Suppressor macrophage (primary cell): Measurements from ENCODE around the gene RAB42.
"Not testable (repeated sequence)": the region's sequence is repeated elsewhere in the genome, so short reads cannot be mapped to it uniquely, and the experiment has no call there.

Experiments used
- DNase-seq, 4 experiments: peaks; one replicate each; pipeline ENCODE4 v3.0.0-alpha.2; 2020 to 2022
- total RNA-seq, 17 experiments: gene quantifications; one replicate each; lab custom pipeline; 2026; ENCODE audit warnings: mixed read lengths in 6 of 17, inconsistent platforms in 3 of 17; lab: John Stamatoyannopoulos, UW

RAB42 gene, protein sequence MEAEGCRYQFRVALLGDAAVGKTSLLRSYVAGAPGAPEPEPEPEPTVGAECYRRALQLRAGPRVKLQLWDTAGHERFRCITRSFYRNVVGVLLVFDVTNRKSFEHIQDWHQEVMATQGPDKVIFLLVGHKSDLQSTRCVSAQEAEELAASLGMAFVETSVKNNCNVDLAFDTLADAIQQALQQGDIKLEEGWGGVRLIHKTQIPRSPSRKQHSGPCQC
- 1.7 to 79.7 (median 48.9) reads per million in 17 experiments for total RNA-seq

DNA sequence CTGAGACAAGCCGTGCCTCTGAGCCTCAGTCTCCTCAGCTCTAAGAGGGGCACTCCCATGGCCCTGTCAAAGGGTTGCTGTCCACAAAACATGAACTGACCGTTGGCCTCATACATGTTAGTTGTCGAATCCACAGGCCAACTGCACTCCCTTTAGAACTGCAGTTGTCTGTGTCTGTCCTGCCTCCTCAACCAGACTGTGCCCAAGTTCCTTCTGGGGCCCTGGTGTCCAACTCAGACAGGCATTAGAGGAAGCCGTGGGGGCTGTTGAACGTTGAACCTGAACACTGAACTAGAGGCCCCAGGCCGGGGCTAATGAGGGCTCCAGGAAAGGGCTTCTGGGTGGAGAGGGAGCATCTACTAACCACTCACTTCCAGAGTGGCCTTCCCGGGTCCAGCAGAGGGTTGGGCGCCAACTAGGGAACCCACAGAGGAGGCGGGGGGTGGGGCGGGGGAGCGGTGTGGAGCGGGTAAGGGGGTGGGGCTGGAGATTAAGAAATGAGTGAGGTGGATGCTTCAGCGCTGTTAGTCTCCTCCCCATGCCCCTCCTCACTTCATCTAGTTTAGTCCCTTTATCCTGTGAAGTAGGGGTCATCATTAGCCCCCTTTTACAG is at the start of gene RAB42:
Gene RAB42 (plus strand): TSS at position 558 of the 613 bp plus-strand sequence. CDS start 247 bp downstream, outside the sequence.
- DNase-seq = peak; percentile 69 to 92 (median 80)

DNA sequence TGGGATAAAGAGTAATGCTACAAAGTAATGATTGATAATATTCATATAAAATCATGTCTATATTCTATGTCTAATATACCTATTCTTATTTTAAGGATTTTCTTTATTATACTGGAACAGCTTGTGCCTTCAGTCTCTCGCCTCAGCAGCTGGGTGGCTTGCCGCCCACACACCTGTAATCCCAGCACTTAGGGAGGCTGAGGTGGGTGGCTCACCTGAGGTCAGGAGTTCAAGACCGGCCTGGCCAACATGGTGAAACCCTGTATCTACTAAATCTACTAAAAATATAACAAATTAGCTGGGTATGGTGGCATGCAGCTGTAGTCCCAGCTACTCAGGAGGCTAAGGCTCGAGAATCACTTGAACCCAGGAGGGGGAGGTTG is 46.8 kb upstream of the RAB42 start:
- no peak for DNase-seq

DNA sequence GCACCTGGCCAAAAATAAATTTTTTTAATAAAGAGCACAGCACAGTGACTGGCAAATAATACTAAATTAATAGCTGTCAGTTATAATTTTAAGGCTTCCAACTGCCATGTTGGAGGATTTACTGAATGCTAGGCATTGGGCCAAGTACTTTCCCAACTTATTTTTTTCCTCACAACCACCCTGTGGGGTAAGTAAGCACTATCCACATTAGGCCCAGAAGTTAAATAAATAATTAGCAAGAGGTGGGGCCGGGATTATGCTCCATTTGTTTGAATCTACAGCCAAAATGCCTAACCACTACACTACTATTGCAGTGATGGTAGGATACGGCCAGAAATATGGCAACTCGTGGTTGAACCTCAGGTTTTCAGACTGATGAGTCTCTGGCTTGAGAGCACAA is 43.7 kb upstream of the RAB42 start:
- no peak for DNase-seq

DNA sequence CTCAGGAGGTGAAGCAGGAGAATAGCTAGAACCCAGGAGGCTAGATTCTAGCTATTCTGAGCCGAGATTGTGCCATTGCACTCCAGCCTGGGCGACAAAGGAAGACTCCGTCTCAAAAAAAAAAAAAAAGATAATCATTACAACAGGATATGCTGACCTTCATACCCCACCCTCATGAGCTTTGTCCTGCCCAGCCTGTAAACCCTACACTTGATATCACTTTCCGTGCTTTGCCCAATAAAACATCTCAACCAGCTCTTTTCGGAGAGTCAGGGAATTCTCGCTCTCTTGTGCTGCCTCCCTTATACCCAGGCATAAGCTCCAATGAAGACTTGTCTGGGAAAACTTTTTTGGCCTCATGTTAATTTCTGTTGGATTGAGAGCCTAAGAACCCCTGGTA is 40.7 kb upstream of the RAB42 start:
- no peak for DNase-seq

DNA sequence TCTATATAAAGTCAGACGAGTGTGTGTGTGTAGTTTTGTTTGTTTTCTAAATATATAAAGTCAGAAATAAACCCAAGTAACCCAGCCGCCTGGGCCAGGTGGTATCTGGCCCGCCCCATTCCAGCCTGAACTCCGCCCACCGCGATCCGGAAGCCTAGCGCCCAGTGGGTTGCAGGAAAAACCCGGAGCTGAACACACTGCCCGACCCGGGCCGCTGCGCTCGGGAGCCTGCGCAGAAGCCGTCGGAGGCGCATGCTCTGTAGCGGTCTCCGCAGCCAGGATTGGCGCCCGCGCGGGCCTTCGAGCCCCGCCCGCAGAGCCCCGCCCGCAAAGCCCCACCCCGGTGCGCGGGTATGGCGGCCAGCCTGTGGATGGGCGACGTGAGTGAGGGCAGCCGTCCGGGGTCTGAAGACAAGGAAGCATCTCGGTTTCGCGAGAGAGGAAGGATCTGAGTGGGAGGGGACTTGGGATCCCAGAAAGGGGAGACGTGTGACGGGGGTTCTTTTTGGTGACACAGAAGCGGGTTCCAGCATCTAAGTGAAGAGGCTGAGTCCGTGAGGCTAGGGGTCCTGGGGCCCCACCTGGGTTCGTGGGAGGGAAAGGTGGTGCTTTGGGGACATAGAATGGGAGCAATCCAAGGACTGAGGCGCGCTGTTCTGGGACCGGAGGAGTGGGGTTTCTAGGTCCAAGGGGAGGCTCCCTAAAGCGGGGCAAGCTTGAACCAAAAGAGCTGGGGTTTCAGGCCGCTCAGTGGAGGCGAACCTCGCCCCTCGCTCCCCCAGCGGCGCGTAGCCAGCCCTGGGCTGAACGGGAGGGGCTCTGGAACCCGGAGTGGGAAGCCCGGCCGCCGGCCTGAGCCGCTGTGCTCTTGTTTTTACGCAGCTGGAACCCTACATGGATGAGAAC is 39.1 kb upstream of the RAB42 start, which contains the start of gene TRNAU1AP:
Gene TRNAU1AP (plus strand): TSS at position 328 of the 906 bp plus-strand sequence. CDS start 26 bp downstream, at position 354.
- peak; percentile 98 to 99 (median 98) for DNase-seq

DNA sequence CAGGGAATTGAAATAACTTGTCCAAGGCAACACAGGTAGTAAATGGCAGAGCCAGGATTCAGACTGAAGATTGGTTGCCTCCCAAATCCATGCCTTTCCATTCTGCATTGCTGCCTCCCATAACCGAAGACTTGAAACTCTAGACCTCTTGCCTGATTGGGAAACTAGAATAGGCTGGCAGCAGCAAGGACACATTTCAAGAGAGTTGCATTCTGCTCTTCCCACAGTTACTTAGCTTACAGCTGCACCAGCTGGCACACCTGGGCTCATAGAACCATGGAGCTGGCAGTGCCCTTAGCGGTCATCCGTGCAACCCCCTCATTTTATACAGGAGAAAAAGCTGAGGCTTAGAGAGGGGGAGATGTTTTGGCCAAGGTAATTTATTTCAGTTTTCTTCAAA is 31.2 kb upstream of the RAB42 start:
- DNase-seq = no peak

DNA sequence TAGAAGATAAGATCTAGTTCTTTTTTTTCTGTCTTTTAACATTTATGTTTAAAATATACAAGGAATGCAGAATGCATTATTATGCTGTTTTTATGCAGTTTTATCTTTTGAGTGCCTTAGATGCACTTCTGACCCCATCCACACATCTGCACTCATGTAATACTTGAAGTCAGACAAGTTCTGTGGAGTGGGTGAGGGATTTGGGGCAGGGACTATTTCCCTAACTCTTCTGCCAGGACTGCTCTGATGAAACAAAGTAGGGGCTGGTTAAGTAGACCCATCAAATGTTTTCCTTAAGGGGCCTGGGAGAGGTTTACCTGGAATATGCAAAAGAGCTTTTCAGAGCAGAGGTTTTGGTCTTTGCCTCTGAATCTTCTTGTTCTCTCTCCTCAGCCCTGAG is 27.8 kb upstream of the RAB42 start:
- no peak for DNase-seq

DNA sequence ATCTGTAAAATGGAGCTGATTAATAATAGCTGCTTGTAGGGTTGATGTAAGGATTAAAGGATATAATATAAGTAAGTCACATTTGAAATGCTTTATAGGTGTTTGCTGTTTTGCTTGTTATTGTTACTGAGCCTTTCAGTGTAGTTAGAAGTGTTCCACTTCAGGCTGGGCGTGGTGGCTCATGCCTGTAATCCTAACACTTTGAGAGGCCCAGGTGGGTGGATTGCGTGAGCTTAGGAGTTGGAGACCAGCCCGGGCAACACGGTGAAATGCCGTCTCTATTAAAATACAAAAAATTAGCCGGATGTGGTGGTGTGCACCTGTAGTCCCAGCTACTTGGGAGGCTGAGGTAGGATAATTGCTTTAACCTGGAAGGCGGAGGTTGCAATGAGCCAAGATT is 27.0 kb upstream of the RAB42 start:
- no peak for DNase-seq

DNA sequence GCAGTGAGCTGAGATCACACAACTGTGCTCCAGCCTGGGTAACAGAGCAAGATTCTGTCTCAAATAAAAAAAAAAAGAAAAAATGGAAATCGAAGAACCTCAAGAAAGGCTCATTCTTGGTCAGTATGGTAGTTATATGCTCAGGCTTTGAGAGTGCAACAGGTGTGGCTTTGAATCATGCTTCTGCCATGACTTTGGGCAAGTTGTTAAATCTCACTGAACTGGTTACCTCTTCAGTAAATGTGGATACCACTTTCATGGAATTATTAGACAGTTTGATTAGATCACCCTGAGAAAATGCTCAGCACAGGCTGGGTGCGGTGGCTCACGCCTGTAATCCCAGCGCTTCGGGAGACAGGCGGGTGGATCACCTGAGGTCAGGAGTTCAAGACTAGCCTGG is 26.3 kb upstream of the RAB42 start:
- DNase-seq = no peak

DNA sequence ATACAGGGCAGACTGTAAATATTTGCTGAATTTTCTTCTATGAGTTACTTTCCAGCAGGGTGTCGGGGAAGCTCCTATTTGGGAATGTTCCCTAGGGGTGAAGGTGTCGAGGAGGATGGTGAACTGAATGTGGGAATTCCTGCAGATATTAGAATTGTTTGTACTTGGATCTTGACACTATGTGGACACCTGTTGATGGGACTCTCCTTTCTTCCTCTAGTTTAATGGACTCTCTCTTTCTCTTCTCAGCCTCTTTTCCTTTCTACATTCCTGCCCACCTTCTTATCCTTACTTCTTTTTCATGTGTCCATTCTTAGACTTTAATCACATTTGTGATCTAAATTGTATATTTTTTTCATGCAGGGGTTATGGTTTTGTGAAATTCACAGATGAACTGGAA is 25.1 kb upstream of the RAB42 start:
- DNase-seq = no peak

DNA sequence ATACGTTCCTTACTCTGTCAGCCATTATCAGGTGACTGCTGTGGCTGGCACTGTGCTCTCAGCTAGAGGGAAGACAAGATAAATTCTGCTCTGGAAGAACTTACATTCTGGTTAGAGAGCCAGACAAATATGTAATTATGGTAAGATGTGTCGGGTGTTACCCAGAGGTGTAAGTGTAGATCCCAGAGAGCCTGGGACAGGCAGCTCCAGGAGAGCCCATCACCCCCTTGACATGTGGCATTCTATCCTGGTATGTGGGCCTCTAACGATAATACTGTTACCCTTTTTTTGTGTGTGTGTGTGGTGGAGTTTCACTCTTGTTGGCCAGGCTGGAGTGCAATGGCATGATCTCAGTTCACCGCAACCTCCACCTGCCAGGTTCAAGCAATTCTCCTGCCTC is 20.2 kb upstream of the RAB42 start:
- no peak for DNase-seq

DNA sequence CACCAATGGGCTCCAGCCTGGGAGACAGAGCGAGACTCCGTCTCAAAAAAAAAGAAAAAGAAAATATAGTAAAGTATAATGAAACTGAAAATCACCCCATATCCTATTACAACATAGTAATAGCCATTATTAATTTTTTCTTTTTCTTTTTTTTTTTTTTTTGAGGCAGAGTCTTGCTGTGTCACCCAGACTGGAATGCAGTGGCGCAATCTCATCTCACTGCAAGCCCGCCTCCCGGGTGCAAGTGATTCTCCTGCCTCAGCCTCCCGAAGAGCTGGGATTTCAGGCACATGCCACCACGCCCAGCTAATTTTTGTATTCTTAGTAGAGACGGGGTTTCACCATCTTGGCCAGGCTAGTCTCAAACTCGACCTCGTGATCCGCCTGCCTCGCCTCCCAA is 19.2 kb upstream of the RAB42 start:
- DNase-seq = not testable (repeated sequence)

DNA sequence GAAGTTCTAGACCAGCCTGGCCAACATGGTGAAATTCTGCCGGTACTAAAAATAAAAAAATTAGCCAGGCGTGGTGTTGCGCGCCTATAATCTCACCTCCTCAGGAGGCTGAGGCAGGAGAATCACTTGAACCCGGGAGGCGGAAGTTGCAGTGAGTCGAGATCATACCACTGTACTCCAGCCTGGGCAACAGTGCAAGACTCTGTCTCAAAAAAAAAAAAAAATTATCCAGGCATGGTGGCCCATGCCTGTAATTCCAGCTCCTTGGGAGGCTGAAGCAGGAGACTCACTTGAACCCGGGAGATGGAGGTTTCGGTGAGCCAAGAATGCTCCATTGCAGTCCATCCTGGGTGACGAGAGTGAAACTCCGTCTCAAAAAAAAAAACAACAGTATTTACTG is 18.5 kb upstream of the RAB42 start:
- no peak for DNase-seq

DNA sequence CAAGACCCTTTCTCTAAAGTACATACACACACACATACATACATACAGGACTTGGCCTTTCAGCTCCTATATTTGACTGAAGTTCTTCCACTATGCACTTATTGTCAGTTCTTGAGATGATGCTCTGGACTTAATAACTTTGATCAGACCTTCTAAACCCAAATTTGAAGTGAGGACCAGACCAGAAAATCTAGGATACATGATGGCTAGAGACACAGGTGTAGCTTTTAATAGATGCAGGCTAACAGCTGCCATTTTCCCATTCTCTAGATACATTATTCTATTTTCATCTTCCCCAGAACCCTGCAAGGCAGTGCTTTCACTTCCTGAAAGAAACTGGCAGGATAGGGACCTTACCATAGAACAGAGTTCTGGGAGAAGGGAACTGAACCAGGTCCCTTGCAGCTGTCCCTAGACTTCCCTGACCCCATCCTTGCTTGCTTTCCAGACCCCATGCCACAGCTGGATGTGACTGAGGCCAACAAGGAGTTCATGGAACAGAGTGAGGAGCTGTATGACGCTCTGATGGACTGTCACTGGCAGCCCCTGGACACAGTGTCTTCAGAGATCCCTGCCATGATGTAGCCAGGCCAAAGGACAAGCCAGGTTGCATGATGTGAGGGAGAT is 14.9 kb upstream of the RAB42 start:
- peak; percentile 34 to 67 (median 55) for DNase-seq

DNA sequence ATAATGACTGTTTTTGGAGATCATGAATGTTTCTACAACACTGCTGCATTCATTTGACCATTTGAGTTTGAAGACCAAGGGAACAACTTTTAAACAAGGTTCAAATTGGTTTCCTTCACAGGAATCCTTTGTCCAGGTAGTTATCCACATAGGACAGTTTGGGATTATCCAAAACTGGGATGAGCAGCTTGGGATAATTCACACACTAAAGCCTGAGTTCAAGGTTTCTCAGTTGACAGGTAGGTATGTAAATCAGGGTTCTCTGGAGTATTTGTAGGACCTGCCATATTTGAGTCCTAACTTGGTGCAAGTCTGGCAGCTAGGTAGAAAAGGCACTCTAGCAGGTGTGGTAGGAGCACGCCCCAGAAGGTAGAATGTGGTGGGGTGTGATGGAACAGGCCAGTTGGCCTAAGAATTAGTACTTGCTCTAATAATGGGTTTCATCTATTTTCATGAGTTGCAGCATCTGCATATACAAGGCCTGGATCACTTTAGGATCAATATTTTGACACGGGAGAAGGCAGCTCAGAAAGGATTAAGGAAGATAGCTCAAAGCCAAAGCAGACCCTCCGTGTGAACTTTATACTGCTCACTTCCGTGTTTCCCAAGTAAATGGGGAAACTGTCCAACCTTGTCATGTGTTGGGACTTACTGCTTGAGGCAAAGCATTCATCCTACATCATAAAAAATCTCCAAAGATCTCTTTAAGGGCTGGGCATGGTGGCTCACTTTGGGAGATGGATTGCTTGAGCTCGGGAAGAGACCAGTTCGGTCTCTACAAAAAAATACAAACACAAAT is 14.1 kb upstream of the RAB42 start:
- peak in 3 of 4 experiments; percentile 22 to 43 (median 37) for DNase-seq

DNA sequence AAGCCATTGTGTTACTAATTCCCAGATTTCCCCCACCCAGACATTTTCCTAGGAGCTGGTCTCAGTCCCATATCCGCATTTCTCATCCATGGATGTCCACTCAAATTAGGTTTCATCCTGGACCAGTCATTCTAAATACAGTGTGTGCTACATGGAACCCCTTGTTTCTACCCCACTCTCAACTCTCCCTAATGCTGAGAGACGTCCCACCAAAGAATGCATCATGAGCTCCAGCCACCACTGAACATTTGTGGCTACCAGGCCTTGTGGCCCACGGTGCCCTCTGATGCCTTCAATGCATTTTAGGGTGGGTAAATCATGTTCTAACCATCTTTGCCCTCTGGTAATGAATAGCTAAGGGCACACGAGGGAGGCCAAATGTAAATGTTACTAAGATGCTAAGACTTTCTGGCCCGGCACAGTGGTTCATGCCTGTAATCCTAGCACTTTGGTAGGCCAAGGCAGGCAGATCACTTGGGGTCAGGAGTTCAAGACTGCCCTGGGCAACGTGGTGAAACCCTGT is 13.3 kb upstream of the RAB42 start:
- DNase-seq = no peak

DNA sequence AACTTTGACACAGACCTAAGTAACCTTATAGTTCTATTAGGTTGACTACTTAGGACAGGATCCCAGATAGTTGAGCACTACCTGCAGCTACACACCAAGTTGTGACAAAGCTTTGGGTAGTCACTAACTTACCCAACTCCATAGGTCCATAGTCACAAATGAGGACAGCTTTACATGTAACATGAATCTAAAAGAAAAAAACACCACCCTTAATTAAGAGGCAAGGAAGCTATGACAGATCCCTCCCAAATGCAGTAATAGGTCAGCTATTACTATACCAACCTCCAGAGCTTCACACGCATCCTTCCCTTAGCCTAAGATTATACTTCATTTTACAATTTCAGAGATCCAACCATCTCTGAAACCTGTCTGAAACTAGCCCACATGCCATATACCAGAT is 12.7 kb upstream of the RAB42 start:
- no peak for DNase-seq

DNA sequence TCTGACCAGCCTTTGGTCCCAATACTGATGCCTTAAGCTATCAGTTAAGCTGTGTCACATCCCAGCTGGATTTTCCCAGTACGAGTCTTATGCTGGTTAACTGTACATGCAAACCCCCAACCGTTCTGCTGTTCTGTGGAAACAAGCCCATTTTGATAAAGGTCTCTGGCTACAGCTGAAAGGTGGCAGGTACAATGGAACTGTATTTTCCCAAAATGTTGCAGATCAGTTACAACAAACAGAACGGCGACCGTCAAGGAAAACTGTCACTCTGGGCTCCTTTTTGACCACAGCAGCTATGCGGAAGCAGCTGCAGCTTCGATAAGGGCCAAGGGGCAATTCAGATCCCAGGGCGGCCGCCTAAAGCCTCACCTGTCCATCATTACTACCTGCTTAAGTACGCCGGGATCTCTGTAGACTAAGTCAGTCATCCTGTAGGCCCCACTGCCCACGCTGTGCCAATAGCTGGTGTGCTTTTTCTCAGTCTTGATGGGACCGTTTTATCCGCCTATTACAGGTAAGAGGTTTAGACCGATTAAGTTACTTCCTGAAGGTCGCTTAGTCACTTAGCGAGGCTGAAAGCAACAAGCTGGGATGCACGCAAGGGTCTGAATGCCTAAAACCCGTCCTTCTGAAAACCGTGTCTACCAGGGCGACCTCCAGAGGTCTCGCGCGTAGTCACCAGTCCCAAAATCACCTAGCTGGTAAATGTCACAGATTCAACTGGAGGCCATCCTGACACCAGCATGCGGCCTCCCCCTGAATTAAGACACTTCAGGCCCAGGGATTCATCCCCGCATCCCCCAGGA is 11.1 kb upstream of the RAB42 start:
- peak; percentile 33 to 44 (median 38) for DNase-seq

DNA sequence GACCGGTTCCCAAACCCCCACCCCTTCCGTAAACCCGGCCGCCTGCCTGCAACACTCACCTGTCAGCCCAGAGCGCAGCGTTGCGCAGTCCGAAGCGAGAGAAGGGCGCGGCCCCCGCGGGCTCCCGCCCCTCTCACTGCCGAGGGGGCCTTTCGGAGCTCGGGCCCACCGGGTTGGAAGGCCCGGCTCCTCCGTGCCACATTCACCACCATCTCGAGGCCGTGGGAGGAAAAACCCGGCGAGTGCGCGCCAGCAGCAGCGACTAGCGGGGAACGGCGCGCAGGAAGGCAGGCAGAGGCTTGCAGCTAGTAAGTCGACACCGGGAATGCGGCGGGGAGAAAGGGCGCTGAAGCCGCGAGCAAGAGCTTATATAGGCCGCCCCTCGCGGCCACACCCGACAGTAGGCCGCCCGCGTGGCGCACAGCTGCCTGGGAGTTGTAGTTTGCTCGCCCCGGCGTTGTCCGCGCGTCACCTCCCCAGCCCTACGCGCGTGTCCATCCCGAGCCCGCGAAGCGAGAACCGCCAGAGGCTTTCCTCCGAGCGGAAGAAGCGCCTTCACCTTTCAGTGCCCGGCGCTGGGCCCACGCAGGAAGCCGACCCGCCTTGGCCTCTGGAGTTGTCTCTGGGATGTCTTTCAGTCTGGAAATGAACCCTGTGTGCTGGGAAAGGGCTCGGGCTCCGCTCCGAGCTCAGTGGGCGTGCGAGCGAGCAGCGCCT is 10.4 kb upstream of the RAB42 start:
- peak; percentile 98 to 99 (median 98) for DNase-seq

DNA sequence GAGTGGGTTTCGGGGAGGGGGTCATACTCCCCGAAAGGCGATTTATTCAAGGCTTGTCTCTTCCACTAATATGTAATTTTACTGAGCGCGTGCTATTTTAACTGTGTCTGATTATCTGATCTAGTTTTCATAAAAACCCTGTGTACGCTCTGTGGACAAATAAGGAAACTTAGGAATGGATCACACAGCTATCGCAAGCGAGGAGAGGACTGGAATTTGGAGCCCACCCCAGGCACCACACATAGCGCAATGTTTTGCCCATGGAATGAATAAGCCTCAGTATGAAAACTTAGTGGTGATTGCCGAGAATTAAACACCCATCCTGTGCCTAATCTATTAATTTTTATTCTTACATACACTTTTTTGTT is 9.8 kb upstream of the RAB42 start:
- peak in 2 of 4 experiments; percentile 29 to 33 for DNase-seq
